ENCODE measurements around the gene KIF20A. TPM values are rescaled to one million over a fixed set of nuclear protein-coding genes. Genes with fewer than 3 reads are reported as not detected.

The KIF20A gene
- total RNA-seq, 1 donor from 2014 or later = 158 TPM

DNA sequence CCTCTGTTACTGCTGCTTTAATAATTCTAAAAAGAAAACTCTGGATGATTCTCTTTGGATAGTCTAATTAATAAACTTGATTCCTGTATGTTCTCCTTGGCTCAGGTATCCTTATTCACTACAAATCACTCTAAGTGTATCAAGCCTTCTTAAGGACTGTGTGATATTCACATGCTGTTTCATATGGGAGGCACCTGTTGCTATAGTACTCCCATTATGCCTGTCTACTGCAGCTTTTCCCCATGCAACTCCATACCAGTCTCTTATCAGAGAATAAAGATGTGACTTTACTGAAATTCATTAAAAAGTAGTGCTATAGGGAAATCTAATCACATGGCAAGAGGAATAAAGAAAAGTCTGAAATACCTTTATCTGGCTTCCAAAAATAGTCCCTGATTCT, 15.2 kb upstream of the KIF20A start:
- no peaks in the 10 kb centered on the region for H3K4me1 Mint-ChIP-seq
- H3F3A ChIP-seq (ENCODE audit: low read depth) = no peaks in the 10 kb centered on the region
- no peak overlapping the region for H3K4me3 Mint-ChIP-seq

DNA sequence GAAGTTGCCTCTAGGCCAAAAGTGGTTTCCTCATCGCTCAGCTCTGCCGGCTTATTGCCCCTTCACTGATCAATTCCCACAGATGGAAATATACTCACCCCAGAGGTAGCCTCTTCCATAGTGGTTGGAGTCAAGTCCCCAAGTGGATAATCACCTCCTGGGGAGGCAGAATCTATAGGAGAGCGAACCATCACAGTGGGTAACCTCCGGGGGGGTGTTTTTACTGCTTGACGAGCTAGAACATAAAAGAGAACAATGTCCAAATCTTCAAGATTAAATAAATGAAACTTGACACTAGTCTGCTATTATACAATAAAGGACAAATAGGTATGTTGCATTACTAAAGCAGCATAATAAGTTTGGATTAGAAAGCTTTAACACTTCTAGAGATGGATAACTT, 9.8 kb upstream of the KIF20A start:
- Histone ChIP-seq H3K9ac (no peak overlapping the region), H3K4me3 (no peak overlapping the region), H3K27me3 (no peaks in the 10 kb centered on the region), H4K20me1 (ENCODE audit: low read depth) (peaks cover 17% of the 10 kb centered on the region), H3K36me3 (peaks cover 39% of the 10 kb centered on the region), H3K27ac (no peak overlapping the region), H3F3A (ENCODE audit: low read depth) (no peaks in the 10 kb centered on the region), H3K9me3 (ENCODE audit: low read depth) (no peaks in the 10 kb centered on the region), H3K4me1 (no peaks in the 10 kb centered on the region), H3K79me2 (ENCODE audit: low read depth) (peaks cover 3% of the 10 kb centered on the region), H3K4me2 (no peak overlapping the region), H2AFZ (replicated peaks) (no peak overlapping the region)
- no peaks in the 10 kb centered on the region for H3K9me3 Mint-ChIP-seq
- no peaks in the 10 kb centered on the region for H3K27me3 Mint-ChIP-seq (ENCODE audit: insufficient read depth, low read depth)
- no peaks in the 10 kb centered on the region for H3K4me1 Mint-ChIP-seq
- peaks cover 53% of the 10 kb centered on the region for H3K36me3 Mint-ChIP-seq
- H3K4me3 Mint-ChIP-seq = no peak overlapping the region
- no peak for DNase-seq (ENCODE audit: low spot score)
- TF ChIP-seq, protein P1, sequence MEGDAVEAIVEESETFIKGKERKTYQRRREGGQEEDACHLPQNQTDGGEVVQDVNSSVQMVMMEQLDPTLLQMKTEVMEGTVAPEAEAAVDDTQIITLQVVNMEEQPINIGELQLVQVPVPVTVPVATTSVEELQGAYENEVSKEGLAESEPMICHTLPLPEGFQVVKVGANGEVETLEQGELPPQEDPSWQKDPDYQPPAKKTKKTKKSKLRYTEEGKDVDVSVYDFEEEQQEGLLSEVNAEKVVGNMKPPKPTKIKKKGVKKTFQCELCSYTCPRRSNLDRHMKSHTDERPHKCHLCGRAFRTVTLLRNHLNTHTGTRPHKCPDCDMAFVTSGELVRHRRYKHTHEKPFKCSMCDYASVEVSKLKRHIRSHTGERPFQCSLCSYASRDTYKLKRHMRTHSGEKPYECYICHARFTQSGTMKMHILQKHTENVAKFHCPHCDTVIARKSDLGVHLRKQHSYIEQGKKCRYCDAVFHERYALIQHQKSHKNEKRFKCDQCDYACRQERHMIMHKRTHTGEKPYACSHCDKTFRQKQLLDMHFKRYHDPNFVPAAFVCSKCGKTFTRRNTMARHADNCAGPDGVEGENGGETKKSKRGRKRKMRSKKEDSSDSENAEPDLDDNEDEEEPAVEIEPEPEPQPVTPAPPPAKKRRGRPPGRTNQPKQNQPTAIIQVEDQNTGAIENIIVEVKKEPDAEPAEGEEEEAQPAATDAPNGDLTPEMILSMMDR (IDR thresholded peaks at IDR 0.05) = no peak
- TF ChIP-seq EZH2 (IDR thresholded peaks at IDR 0.05) (no peak), EZH2phosphoT487 (IDR thresholded peaks at IDR 0.05) (no peak)
- H3K27ac Mint-ChIP-seq = no peak overlapping the region

More for the DNA sequence above, 15.2 kb upstream of the KIF20A start:
- no peak for DNase-seq (ENCODE audit: low spot score)
- no peak overlapping the region for H3K4me3 ChIP-seq
- no peaks in the 10 kb centered on the region for H3K9me3 ChIP-seq (ENCODE audit: low read depth)
- no peaks in the 10 kb centered on the region for H3K9me3 Mint-ChIP-seq
- H3K79me2 ChIP-seq (ENCODE audit: low read depth) = no peaks in the 10 kb centered on the region
- no peak overlapping the region for H3K4me2 ChIP-seq
- H3K4me1 ChIP-seq = no peaks in the 10 kb centered on the region
- H3K27me3 ChIP-seq = no peaks in the 10 kb centered on the region
- H3K27ac Mint-ChIP-seq = no peak overlapping the region
- peaks cover 12% of the 10 kb centered on the region for H4K20me1 ChIP-seq (ENCODE audit: low read depth)
- H2AFZ ChIP-seq (replicated peaks) = no peak overlapping the region
- peaks cover 35% of the 10 kb centered on the region for H3K36me3 ChIP-seq
- no peak overlapping the region for H3K27ac ChIP-seq
- TF ChIP-seq, protein P1 (IDR thresholded peaks at IDR 0.05) = no peak
- no peak for TF ChIP-seq EZH2 (IDR thresholded peaks at IDR 0.05)
- no peak for TF ChIP-seq EZH2phosphoT487 (IDR thresholded peaks at IDR 0.05)
- peaks cover 3% of the 10 kb centered on the region for H3K27me3 Mint-ChIP-seq (ENCODE audit: insufficient read depth, low read depth)
- peaks cover 57% of the 10 kb centered on the region for H3K36me3 Mint-ChIP-seq
- no peak overlapping the region for H3K9ac ChIP-seq

DNA sequence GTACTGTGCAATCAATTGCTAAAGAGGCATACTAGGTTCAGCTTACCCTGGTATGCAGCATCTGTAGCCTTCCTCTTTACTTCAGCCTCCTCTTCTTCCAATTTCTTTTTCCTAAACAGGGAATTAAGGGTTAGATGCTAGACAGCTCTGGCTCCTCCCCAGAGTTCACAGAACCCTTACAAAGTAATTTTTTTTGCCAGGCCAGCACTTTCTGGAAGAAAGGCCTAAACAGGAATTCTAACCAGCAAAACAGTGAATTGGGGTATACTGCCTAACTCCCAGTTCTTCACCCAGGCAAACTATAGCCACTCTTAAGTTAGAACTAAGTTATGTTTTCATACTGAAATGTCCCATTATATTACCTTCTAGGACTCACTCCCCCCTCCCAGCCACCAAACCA, 8.6 kb upstream of the KIF20A start:
- no peak overlapping the region for H3K9ac ChIP-seq
- H3K27me3 Mint-ChIP-seq (ENCODE audit: insufficient read depth, low read depth) = no peaks in the 10 kb centered on the region
- no peak overlapping the region for H3K27ac ChIP-seq
- H3K9me3 ChIP-seq (ENCODE audit: low read depth) = no peaks in the 10 kb centered on the region
- no peak overlapping the region for H3K4me2 ChIP-seq
- H3F3A ChIP-seq (ENCODE audit: low read depth) = no peaks in the 10 kb centered on the region
- no peaks in the 10 kb centered on the region for H3K9me3 Mint-ChIP-seq
- no peak overlapping the region for H3K4me3 ChIP-seq
- no peak overlapping the region for H3K4me3 Mint-ChIP-seq
- H3K36me3 Mint-ChIP-seq = peaks cover 46% of the 10 kb centered on the region
- peaks cover 14% of the 10 kb centered on the region for H4K20me1 ChIP-seq (ENCODE audit: low read depth)
- peaks cover 38% of the 10 kb centered on the region for H3K36me3 ChIP-seq
- no peak for TF ChIP-seq EZH2 (IDR thresholded peaks at IDR 0.05)
- TF ChIP-seq, protein P1 (IDR thresholded peaks at IDR 0.05) = no peak
- TF ChIP-seq EZH2phosphoT487 (IDR thresholded peaks at IDR 0.05) = no peak
- H3K27ac Mint-ChIP-seq = no peak overlapping the region
- no peaks in the 10 kb centered on the region for H3K4me1 Mint-ChIP-seq
- peaks cover 15% of the 10 kb centered on the region for H3K79me2 ChIP-seq (ENCODE audit: low read depth)
- no peak overlapping the region for H2AFZ ChIP-seq (replicated peaks)
- H3K27me3 ChIP-seq = no peaks in the 10 kb centered on the region
- H3K4me1 ChIP-seq = no peaks in the 10 kb centered on the region
- DNase-seq (ENCODE audit: low spot score) = no peak

Data from neural progenitor cell (in vitro differentiated cells).